Nephron progenitor cell (in vitro differentiated cells): ENCODE results near the gene COA1.
A peak's percentile ranks its signal among the peaks of the same experiment; 100 is the strongest.

Experiments
- DNase-seq: peaks from one replicate; pipeline ENCODE4 v3.0.0; 2021
- H3K27ac Mint-ChIP-seq: 2 replicates; pipeline ENCODE4 v1.8.0; 2021; ENCODE audit warnings: mild to moderate bottlenecking, moderate library complexity, mixed read lengths
- H3K27me3 Mint-ChIP-seq: 2 replicates; pipeline ENCODE4 v1.8.0; 2021; ENCODE audit warnings: mild to moderate bottlenecking, low read depth, mixed read lengths; ENCODE audit not compliant: poor library complexity
- H3K36me3 Mint-ChIP-seq: 2 replicates; pipeline ENCODE4 v1.8.0; 2021; ENCODE audit warnings: low read depth, mixed read lengths
- H3K4me1 Mint-ChIP-seq: 2 replicates; pipeline ENCODE4 v1.8.0; 2021; ENCODE audit warnings: mixed read lengths
- H3K4me3 Mint-ChIP-seq: 2 replicates; pipeline ENCODE4 v1.8.0; 2021; ENCODE audit warnings: mild to moderate bottlenecking, moderate library complexity, mixed read lengths
- H3K9me3 Mint-ChIP-seq: 2 replicates; pipeline ENCODE4 v1.8.0; 2021; ENCODE audit warnings: mild to moderate bottlenecking, moderate library complexity, mixed read lengths
- CTCF ChIP-seq: fragments of 200-600 bp; sonication (generic); IDR thresholded peaks from 2 replicates; pipeline ENCODE4 v1.5.0; 2021; ENCODE audit warnings: antibody characterized with exemption

The COA1 gene

GRCh38 chr7:43669286-43670081 is 59.8 kb downstream of the COA1 start:
- H3K9me3 Mint-ChIP-seq = peaks cover 96% of the 10 kb centered on the region
- no peak for DNase-seq

GRCh38 chr7:43668035-43668434 is 61.3 kb downstream of the COA1 start:
- no peak overlapping the region for H3K27ac Mint-ChIP-seq
- H3K27me3 Mint-ChIP-seq = no peaks in the 10 kb centered on the region
- no peak overlapping the region for H3K4me3 Mint-ChIP-seq
- TF ChIP-seq CTCF = no peak
- peaks cover 89% of the 10 kb centered on the region for H3K9me3 Mint-ChIP-seq
- no peaks in the 10 kb centered on the region for H3K4me1 Mint-ChIP-seq
- H3K36me3 Mint-ChIP-seq = peaks cover 99% of the 10 kb centered on the region
- DNase-seq = no peak

More at GRCh38 chr7:43669286-43670081, 59.8 kb downstream of the COA1 start:
- Mint-ChIP-seq H3K27ac (no peak overlapping the region), H3K27me3 (no peaks in the 10 kb centered on the region), H3K36me3 (peaks cover 99% of the 10 kb centered on the region), H3K4me1 (no peaks in the 10 kb centered on the region), H3K4me3 (no peak overlapping the region)
- TF ChIP-seq CTCF = no peak

- no peaks in the 10 kb centered on the region for H3K27me3 Mint-ChIP-seq
- no peaks in the 10 kb centered on the region for H3K4me1 Mint-ChIP-seq
- TF ChIP-seq CTCF = no peak
- DNase-seq = no peak
- H3K9me3 Mint-ChIP-seq = peaks cover 86% of the 10 kb centered on the region
- H3K4me3 Mint-ChIP-seq = no peak overlapping the region
- H3K36me3 Mint-ChIP-seq = peaks cover 99% of the 10 kb centered on the region
- no peak overlapping the region for H3K27ac Mint-ChIP-seq
These were observed 62.4 kb downstream of the COA1 start for GRCh38 chr7:43666938-43667337.

- Mint-ChIP-seq H3K4me3 (no peak overlapping the region), H3K4me1 (no peaks in the 10 kb centered on the region), H3K36me3 (peaks cover 86% of the 10 kb centered on the region), H3K27me3 (no peaks in the 10 kb centered on the region), H3K27ac (no peak overlapping the region), H3K9me3 (peaks cover 65% of the 10 kb centered on the region)
- DNase-seq = no peak
- TF ChIP-seq CTCF = no peak
These were observed 64.6 kb downstream of the COA1 start for GRCh38 chr7:43664681-43665080.

DNA sequence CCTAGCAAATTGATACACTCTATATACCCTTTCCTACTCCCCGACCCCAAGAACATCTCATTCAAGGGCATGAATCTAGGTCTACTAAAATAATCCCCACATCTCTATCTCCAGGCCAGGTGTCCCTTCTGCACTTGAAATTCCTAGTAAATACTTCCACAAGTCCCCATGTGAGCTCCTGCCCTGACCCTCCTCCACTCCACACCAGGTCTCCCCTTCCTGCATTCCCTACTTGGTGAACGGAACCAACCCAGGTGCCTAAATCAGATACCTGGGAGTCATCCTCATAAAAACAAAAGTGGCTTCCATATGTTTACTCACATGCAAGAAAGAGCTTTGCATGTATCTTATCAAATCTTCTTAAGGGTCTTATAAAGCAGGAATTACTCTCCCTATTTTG is 69.2 kb downstream of the COA1 start:
- H3K4me3 Mint-ChIP-seq = no peak overlapping the region
- H3K9me3 Mint-ChIP-seq = peaks cover 21% of the 10 kb centered on the region
- DNase-seq = no peak
- peaks cover 76% of the 10 kb centered on the region for H3K36me3 Mint-ChIP-seq
- TF ChIP-seq CTCF = no peak
- H3K4me1 Mint-ChIP-seq = no peaks in the 10 kb centered on the region
- peak overlapping the region; percentile 54 for H3K27ac Mint-ChIP-seq
- H3K27me3 Mint-ChIP-seq = no peaks in the 10 kb centered on the region

- Mint-ChIP-seq H3K27ac (peak overlapping the region; percentile 81), H3K27me3 (no peaks in the 10 kb centered on the region), H3K9me3 (peaks cover 17% of the 10 kb centered on the region), H3K4me3 (no peak overlapping the region), H3K4me1 (no peaks in the 10 kb centered on the region), H3K36me3 (peaks cover 72% of the 10 kb centered on the region)
- TF ChIP-seq CTCF = no peak
- no peak for DNase-seq
These were observed 69.8 kb downstream of the COA1 start for GRCh38 chr7:43659549-43659896.
